Omental fat pad (tissue), 4 donors: ENCODE data around the gene CENPP. TPM values are rescaled to one million over a fixed set of nuclear protein-coding genes. Genes with fewer than 3 reads are reported as not detected.

Source experiments
- ATAC-seq: fragments of 150-250 bp; one replicate; pipeline ENCODE4 v1.9.1; 2016; ENCODE audit warnings: mild to moderate bottlenecking, moderate library complexity; ENCODE audit not compliant: low FRiP score
- DNase-seq: peaks from one replicate; pipeline ENCODE4 v3.0.0-alpha.2; 2019; ENCODE audit warnings: low spot score
- CTCF ChIP-seq, 3 donors: fragments of 450-650 bp; IDR thresholded peaks; one replicate each; pipeline ENCODE4 v1.5.1; 2016 to 2017; ENCODE audit warnings: antibody characterized with exemption in 3 of 3, mild to moderate bottlenecking in 3 of 3, moderate library complexity in 2 of 3
- total RNA-seq, 4 donors: library from RNA; depleted of rRNA; stranded (reverse); fragments of >200 nt; gene quantifications; one replicate each; pipeline ENCODE4 v1.1.0, GENCODE V29; 2016

Gene CENPP
- total RNA-seq, 4 donors from 2014 or later, result 1.2 to 7.0 (median 5.6) TPM

GRCh38 chr9:92516521-92516920 lies 190.8 kb downstream of the CENPP start:
- no peak for TF ChIP-seq CTCF (IDR thresholded peaks at IDR 0.05)
- DNase-seq, result no peak
- ATAC-seq, result no peak

GRCh38 chr9:92517046-92517445 lies 191.3 kb downstream of the CENPP start:
- DNase-seq (no peak), ATAC-seq (no peak)
- TF ChIP-seq CTCF (IDR thresholded peaks at IDR 0.05), result no peak

GRCh38 chr9:92518199-92518598 lies 192.4 kb downstream of the CENPP start:
- ATAC-seq (no peak), DNase-seq (no peak)
- TF ChIP-seq CTCF (IDR thresholded peaks at IDR 0.05), result no peak

- no peak for TF ChIP-seq CTCF (IDR thresholded peaks at IDR 0.05)
- ATAC-seq, result no peak
- no peak for DNase-seq
These were observed 195.1 kb downstream of the CENPP start for GRCh38 chr9:92520837-92521236.

- TF ChIP-seq CTCF (IDR thresholded peaks at IDR 0.05), result no peak
- ATAC-seq (no peak), DNase-seq (no peak)
These were observed 197.5 kb downstream of the CENPP start for GRCh38 chr9:92522983-92523970.

- no peak for TF ChIP-seq CTCF (IDR thresholded peaks at IDR 0.05)
- ATAC-seq (no peak), DNase-seq (no peak)
These were observed 199.1 kb downstream of the CENPP start for GRCh38 chr9:92524881-92525280.

GRCh38 chr9:92525306-92525705 lies 199.6 kb downstream of the CENPP start:
- ATAC-seq (no peak), DNase-seq (no peak)
- no peak for TF ChIP-seq CTCF (IDR thresholded peaks at IDR 0.05)
